Erythroblast (primary cell): ENCODE measurements around the gene EIF4A2.

ENCODE experiments used
- GATA1 ChIP-seq: IDR thresholded peaks from 2 replicates; pipeline ENCODE4 v1.6.1; 2011; ENCODE audit warnings: low read depth, mild to moderate bottlenecking, control low read depth, low read length, moderate library complexity
- POLR2A ChIP-seq: IDR thresholded peaks from 2 replicates; pipeline ENCODE4 v1.6.1; 2011; ENCODE audit warnings: mild to moderate bottlenecking, low read length

DNA sequence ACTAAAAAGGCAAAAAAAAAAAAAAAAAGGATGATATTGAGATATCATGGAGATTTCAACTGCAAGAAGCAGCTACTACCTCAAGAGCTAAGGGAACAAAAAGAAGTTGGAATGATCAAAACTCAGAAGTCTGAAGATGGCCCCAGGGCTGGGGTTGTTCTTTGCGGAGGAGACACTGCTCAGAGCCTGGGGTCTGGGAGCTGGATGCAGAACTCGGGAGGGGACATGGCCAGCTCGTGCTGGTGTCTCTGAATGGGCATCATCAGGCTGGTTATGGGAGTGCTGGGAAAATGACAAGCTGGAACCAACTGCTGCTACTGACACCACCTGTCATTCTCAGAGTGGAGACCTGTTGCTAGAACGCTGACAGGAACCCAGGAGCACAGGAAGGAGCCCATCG lies 45.0 kb downstream of the EIF4A2 start:
- TF ChIP-seq POLR2A (no peak), GATA1 (no peak)
